Measurements from ENCODE around the gene RANBP3L. TPM values are rescaled to one million over a fixed set of nuclear protein-coding genes. Genes with fewer than 3 reads are reported as not detected.

Gene RANBP3L
- total RNA-seq, 1 donor from 2014 or later = not detected

DNA sequence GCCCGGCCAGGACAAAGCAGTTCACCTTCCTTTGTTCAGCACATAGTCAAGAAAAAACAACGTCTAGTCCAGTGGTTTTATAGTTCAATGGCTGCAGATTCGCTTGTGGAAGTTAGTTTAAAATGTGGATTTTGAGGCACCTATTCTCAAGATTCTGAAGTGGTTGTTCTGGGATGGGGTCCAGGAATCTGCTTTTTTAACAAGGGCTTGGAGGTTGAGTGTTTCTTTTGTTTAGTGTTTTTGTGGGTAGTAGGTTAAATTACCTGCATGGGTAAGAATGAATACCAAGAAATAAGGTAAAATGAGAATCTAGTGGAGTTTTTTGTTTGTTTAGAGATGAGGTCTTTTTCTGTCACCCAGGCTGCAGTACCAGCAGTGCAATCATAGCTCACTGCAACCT, 31.5 kb downstream of the RANBP3L start:
- H4K20me1 ChIP-seq (ENCODE audit: low read depth) = no peaks in the 10 kb centered on the region
- no peaks in the 10 kb centered on the region for H3K36me3 ChIP-seq
- peak overlapping the region; percentile 36 for H3K27ac Mint-ChIP-seq
- TF ChIP-seq, protein P1, sequence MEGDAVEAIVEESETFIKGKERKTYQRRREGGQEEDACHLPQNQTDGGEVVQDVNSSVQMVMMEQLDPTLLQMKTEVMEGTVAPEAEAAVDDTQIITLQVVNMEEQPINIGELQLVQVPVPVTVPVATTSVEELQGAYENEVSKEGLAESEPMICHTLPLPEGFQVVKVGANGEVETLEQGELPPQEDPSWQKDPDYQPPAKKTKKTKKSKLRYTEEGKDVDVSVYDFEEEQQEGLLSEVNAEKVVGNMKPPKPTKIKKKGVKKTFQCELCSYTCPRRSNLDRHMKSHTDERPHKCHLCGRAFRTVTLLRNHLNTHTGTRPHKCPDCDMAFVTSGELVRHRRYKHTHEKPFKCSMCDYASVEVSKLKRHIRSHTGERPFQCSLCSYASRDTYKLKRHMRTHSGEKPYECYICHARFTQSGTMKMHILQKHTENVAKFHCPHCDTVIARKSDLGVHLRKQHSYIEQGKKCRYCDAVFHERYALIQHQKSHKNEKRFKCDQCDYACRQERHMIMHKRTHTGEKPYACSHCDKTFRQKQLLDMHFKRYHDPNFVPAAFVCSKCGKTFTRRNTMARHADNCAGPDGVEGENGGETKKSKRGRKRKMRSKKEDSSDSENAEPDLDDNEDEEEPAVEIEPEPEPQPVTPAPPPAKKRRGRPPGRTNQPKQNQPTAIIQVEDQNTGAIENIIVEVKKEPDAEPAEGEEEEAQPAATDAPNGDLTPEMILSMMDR (IDR thresholded peaks at IDR 0.05) = no peak
- no peak for TF ChIP-seq EZH2 (IDR thresholded peaks at IDR 0.05)
- TF ChIP-seq EZH2phosphoT487 (IDR thresholded peaks at IDR 0.05) = no peak
- H3K27ac ChIP-seq = no peak overlapping the region
- no peak overlapping the region for H2AFZ ChIP-seq (replicated peaks)
- H3K27me3 ChIP-seq = no peaks in the 10 kb centered on the region
- no peak for DNase-seq (ENCODE audit: low spot score)
- no peak overlapping the region for H3K4me2 ChIP-seq
- H3F3A ChIP-seq (ENCODE audit: low read depth) = no peaks in the 10 kb centered on the region
- no peaks in the 10 kb centered on the region for H3K9me3 ChIP-seq (ENCODE audit: low read depth)
- no peaks in the 10 kb centered on the region for H3K79me2 ChIP-seq (ENCODE audit: low read depth)
- no peak overlapping the region for H3K4me3 ChIP-seq
- no peaks in the 10 kb centered on the region for H3K36me3 Mint-ChIP-seq
- peaks cover 12% of the 10 kb centered on the region for H3K4me1 ChIP-seq
- H3K9ac ChIP-seq = no peak overlapping the region
- peaks cover 4% of the 10 kb centered on the region for H3K27me3 Mint-ChIP-seq (ENCODE audit: insufficient read depth, low read depth)
- H3K4me3 Mint-ChIP-seq = no peak overlapping the region
- H3K4me1 Mint-ChIP-seq = peaks cover 25% of the 10 kb centered on the region
- no peaks in the 10 kb centered on the region for H3K9me3 Mint-ChIP-seq

DNA sequence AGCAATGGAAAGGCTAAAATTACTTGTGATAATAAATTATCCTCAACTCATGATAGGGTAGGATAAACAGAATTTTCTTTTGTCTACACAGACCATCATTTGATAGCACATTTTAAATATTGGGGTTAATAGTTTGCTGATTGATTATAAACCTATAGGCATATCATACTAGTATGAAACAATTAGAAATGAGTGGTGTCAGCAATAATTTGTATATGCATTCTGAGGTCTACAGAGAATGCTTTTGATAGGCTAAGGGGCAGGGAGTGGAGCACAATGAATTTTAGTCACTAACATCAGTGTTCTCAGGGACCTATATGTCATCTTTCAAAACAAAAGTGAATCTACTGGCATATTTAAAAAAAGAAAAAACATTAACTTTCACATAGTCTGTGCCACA, 32.2 kb downstream of the RANBP3L start:
- Histone ChIP-seq H3K4me2 (no peak overlapping the region), H3K27ac (no peak overlapping the region), H3K9me3 (ENCODE audit: low read depth) (no peaks in the 10 kb centered on the region), H3K4me1 (peaks cover 8% of the 10 kb centered on the region), H4K20me1 (ENCODE audit: low read depth) (no peaks in the 10 kb centered on the region), H2AFZ (replicated peaks) (no peak overlapping the region), H3F3A (ENCODE audit: low read depth) (no peaks in the 10 kb centered on the region), H3K4me3 (no peak overlapping the region), H3K36me3 (no peaks in the 10 kb centered on the region), H3K27me3 (no peaks in the 10 kb centered on the region), H3K9ac (no peak overlapping the region), H3K79me2 (ENCODE audit: low read depth) (no peaks in the 10 kb centered on the region)
- H3K4me3 Mint-ChIP-seq = no peak overlapping the region
- peaks cover 4% of the 10 kb centered on the region for H3K27me3 Mint-ChIP-seq (ENCODE audit: insufficient read depth, low read depth)
- no peaks in the 10 kb centered on the region for H3K9me3 Mint-ChIP-seq
- no peak overlapping the region for H3K27ac Mint-ChIP-seq
- TF ChIP-seq EZH2 (IDR thresholded peaks at IDR 0.05) (no peak), EZH2phosphoT487 (IDR thresholded peaks at IDR 0.05) (no peak)
- TF ChIP-seq, protein P1 (IDR thresholded peaks at IDR 0.05) = no peak
- no peaks in the 10 kb centered on the region for H3K36me3 Mint-ChIP-seq
- DNase-seq (ENCODE audit: low spot score) = no peak
- H3K4me1 Mint-ChIP-seq = peaks cover 18% of the 10 kb centered on the region

DNA sequence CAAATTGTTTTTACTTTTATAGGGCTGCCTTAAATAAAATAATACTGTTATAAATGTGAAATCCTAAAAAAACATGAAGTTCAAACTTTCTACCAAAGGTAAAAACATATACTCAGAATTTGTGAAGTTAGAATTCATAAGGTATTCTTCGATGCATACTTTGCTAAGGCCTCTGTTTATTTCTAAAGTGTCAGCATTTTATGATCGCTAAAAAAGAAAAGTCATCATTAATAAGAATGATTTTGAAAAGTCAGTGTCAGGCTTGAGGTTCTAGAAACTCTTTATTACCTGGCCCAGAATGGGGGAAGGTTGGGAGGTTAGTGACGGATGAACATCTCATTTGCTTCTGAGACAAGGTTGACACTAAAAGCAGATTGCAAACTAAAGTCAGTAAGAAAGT, 33.8 kb downstream of the RANBP3L start:
- H2AFZ ChIP-seq (replicated peaks) = no peak overlapping the region
- peaks cover 10% of the 10 kb centered on the region for H3K4me1 Mint-ChIP-seq
- H3K4me3 Mint-ChIP-seq = no peak overlapping the region
- H3K36me3 Mint-ChIP-seq = no peaks in the 10 kb centered on the region
- H3K27me3 ChIP-seq = no peaks in the 10 kb centered on the region
- no peaks in the 10 kb centered on the region for H4K20me1 ChIP-seq (ENCODE audit: low read depth)
- H3K4me2 ChIP-seq = no peak overlapping the region
- no peak overlapping the region for H3K27ac ChIP-seq
- H3F3A ChIP-seq (ENCODE audit: low read depth) = no peaks in the 10 kb centered on the region
- no peaks in the 10 kb centered on the region for H3K9me3 Mint-ChIP-seq
- H3K9me3 ChIP-seq (ENCODE audit: low read depth) = no peaks in the 10 kb centered on the region
- H3K79me2 ChIP-seq (ENCODE audit: low read depth) = no peaks in the 10 kb centered on the region
- no peaks in the 10 kb centered on the region for H3K36me3 ChIP-seq
- no peak overlapping the region for H3K27ac Mint-ChIP-seq
- no peak for DNase-seq (ENCODE audit: low spot score)
- TF ChIP-seq EZH2 (IDR thresholded peaks at IDR 0.05) (no peak), EZH2phosphoT487 (IDR thresholded peaks at IDR 0.05) (no peak)
- TF ChIP-seq, protein P1 (IDR thresholded peaks at IDR 0.05) = no peak
- H3K9ac ChIP-seq = no peak overlapping the region
- no peaks in the 10 kb centered on the region for H3K4me1 ChIP-seq
- peaks cover 3% of the 10 kb centered on the region for H3K27me3 Mint-ChIP-seq (ENCODE audit: insufficient read depth, low read depth)
- no peak overlapping the region for H3K4me3 ChIP-seq
